ENCODE measurements around the gene NSL1.

NSL1 gene

DNA sequence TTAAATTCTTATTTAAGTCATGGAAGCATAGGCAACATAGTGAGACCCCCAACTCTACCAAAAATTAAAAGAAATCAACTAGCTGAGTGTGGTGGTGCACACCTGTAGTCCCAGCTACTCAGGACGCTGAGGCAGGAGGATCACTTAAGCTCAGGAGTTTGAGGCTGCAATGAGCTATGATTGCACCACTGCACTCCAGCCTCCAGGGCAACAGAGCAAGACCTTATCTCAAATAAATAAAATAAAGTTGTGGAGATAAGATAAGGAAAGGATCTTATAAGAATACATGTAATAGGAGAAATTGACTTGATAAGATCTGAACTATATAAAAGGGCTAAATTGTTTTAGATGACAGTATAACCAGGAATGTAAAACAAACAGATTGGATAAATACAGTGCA, 89.7 kb downstream of the NSL1 start:
- no peak for DNase-seq

DNA sequence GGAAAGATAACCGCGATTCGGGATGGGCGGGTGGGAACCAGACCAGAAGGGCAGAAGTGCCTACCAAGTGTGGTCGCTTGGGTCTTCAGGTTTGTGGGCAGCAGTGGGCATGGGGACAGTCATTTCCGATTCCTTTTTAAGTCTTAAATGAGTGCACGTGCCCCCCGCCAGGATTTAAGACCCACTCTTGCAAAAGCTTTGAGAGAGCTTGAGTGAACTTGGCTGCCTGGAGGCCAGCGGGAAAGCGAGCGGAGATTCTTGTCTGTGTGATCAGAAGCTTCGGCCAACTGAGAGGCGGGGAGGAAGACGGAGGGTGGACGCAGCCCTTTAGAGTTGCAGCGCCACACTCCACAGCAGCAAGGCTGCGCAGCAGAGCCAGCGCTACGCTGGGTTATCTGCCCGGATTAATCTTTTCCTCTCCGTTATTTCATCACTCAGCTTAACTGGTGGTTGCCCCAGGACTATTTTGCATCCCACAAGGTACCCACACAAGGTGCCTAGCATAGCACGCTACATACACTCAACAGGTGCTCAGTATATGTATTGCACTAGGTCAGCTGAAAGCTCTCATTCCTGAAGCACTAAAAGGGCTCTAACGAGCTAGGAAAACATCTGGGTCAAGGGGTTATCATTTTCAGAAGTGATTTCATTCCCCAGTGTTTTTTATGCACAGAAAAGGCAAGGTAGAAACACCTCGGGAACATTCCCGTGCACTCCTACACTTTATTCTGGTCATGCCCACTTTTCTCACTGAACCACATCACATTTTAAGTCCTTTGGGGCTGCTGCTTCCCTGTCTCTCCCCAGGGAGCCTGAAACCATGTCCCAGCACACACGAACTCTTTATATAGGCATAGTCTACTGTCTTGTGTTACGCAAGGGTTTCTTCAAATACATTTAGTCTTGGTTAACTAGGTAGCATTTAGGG, 90.4 kb downstream of the NSL1 start:
- DNase-seq, result no peak

DNA sequence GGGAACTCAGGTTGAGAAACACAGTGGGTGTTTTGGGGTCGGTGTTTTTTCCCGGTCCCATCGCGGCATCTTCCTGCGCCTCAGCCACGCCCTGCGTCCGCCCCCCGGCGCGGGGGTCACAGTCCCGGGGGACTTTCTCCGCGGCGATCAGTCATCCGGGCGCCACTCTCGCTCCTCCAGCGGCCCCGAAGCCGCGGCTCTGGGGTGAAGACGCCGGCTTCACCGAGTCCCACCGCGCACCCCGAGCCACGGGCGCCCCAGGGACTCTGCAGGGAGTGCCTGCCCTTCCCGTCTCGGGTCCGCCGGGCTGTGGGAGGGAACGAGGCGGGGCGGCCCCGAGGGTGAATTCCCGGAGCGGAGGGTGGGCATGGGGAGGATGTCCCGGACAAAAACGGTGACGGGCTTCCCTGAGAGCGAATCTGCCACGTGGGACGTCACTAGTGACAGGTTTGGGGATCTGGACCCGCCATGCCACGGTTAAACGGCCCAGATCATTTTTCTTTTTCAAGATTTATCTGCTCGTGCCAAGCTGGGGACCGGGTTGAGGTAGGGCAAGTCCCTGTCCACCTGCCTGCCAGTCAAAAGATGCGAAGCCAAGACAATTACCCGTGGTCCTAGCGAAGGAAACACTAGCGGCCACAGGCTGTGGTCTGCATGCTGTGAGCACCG, 91.2 kb downstream of the NSL1 start:
- DNase-seq, result no peak

DNA sequence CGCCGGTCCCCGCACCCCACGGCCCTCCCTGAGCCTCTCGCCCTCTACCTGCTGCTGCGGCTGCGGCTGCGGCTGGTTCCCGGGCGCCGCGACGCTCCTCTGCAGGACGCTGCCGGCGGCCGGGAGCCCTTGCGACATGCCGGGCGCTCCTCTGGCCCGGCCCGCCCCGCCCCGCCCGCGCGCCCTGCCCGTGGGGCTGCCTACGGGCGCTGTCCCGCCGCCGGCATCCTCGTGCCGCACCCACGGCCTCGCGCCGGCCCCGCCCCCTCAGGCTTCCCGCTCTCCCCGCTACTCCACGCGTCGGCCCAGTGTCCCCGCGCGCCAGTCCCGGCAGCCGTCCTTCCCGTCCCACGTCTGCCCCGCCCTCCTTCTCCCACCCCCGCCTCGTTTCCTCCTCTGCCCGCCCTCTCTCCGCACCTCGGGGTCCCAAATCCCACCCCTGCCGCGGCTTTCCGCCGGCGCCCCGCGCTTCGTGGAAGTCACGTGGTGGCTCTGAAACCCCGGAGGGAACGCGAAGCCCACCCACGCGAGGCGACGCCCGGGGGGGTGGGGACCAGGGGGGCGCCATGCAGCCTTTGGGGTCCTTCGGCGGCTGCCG, 91.9 kb downstream of the NSL1 start, which contains the start of gene BATF3:
TSS of gene BATF3 (minus strand) at position 216 of the 598 bp plus-strand sequence. CDS start at position 138, 78 bp downstream.
- no peak for DNase-seq

- DNase-seq, result no peak
These were observed 92.4 kb downstream of the NSL1 start for GRCh38 chr1:212699104-212699624.

DNA sequence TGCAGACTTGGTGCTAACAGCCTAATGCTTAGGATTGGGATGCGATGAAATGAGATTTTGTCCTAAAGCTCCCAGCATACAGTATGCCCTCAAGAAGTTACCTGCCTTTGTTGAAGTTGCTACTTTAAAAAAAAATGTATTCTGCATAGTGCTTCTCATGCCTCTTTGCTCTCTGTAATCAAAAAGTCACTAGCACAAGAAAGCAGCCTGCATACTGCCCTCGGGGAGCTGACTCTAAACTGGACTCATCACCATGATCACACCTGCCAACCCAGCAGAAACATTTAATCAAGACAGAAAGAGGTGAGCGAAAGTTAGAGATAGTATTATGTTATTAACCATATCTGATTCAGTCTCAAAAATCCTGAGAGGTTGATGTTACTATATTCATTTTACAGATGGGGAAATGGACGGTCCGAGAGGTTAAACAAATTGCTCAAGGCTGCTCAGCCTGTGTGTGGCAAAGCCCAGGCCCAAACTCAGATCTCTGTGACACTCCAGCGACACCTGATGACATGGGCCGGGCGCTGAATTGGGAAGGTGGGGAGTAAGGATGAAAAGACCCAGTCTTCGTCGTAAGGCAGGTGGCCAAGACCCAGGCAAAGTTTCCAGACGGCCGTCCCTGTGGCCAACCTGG, 93.0 kb downstream of the NSL1 start:
- no peak for DNase-seq

DNA sequence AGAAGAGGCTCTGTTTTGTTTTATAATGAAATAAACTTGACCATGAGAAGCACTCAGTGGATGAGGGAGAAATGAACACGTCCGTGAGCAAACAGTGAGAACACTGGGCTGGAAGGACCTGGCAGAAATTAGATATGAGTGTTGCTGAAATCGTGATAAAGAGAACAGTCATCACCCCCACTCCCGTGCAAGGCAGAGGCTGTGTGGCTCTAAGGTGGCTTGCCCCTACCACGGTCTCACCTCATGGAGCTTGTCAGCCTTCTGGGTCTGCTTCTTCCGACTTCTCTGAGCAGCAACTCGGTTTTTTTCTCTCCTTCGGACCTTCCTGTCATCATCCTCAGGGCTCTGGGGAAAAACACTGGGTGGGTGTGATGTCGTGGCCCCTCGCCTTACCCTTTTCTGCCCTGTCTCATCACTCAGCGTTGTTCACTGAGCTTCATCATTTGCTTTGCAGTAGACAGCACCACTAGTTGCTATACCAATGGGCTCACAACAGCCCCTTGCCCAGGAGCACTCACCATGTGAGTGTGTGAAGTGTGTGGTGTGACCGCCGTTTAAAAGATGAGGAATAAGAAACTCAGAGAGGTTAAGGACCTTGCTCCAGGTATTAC, 94.8 kb downstream of the NSL1 start:
- DNase-seq, result no peak

DNA sequence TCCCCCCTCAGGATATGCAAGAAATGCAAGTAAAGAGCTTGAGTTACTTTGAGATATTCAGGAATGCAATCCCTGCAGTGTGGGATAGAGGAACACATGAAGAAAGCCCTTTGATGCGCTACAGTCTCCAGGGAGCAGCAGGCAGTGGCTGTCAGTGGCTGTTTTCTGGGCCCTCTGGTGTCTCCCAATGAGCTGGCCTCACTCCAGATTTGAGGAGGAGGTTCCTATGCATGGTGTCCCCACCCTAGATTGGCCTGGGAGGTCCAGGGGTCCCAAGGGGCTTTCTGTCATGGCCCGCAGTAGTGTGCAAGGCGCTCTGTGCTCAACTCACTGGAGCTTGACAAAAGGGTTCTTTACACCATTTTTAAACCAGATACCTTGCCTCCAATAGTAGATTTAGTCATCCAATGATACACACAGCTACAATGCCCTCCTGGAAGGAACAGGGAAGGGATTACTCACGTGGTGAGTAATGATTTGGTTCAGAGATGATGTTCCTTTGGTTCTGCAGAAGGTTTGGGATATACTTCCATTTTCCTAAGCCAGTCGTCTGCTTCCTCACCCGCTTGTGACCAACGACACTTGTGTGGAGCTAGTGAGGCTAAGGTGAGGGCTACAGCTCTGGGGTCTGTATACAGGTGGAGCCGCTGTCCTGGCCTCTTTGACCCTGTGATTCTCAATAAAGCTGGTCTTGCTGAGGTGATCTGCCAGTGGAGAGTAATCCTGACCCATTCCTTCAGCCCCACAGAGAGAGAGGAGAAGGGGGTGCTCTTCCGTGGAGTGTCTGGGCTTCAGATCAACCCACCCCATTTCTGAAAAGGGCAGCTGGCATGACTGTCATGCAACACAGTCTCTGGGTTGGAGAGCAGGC, 98.6 kb downstream of the NSL1 start:
- no peak for DNase-seq

GRCh38 chr1:212691561-212692071, 100.0 kb downstream of the NSL1 start:
- no peak for DNase-seq

GRCh38 chr1:212690816-212691403, 100.7 kb downstream of the NSL1 start:
- DNase-seq, result no peak

DNA sequence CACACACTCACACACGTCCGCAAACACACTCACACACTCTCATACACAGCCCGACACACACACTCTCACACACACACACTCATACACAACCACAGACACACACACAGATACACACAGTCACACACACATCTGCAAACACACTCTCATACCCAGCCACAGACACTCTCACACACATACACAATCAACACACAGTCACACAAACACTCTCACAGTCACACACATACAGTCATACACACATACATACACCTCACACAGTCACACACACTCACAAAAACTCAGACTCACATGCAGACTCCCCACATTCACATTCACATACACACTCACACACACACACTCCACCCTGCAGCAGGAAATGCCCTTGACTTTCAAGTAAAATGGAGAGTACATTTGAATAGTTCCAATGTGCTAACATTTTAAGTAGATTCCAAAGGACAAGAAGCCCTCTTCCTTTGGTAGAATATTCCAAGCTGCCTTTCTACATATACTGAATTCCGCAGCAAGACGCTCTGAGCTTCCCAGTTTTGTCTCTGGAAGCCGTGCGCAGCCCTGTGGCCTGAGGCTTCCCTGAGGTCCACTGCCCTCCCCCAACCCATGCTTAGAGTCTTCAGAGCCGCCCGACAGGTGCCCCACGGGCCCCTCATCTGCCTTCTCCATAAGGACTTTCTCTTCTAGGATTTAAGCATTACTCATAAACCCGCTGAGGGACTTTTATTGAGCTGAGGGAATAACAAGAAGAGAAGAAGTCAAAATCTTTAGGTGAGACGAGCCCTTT, 101.6 kb downstream of the NSL1 start:
- no peak for DNase-seq

GRCh38 chr1:212689196-212689725, 102.3 kb downstream of the NSL1 start:
- no peak for DNase-seq

DNA sequence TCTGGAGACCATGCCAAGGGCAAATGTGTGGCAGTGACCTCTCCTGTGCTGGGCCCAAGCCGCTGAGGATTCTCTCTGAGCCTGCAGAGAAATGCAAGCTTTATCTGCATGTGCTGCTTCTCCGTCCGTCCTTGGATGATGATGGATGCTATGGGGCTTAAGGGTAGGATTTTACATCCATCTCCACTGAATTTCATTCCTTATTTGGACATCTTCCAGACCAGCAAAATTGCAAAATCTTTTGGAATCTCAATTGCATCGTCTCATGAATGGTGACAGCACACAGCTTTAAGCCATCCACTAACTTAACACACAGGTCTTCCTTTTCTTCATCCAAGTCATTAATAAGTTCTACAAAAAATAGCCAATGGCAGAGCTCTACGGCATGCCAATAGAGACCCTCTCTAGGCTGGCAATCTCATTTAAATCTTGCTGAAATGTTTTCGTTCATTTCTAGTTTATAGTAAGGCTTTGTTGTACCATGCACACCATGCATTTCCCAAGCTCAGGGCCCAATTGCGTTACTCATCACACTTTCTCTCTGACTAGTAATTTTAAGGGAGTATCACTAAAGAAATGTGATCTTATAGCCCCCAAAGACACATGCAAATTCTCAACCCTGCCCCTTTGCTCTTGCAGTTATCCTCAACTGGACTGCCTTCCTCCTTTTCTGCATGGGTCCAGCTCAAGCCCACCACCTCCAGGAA, 103.1 kb downstream of the NSL1 start:
- no peak for DNase-seq

GRCh38 chr1:212687811-212688210, 103.8 kb downstream of the NSL1 start:
- no peak for DNase-seq

GRCh38 chr1:212686591-212686990, 105.0 kb downstream of the NSL1 start:
- DNase-seq, result no peak

GRCh38 chr1:212686069-212686468, 105.5 kb downstream of the NSL1 start:
- no peak for DNase-seq

DNA sequence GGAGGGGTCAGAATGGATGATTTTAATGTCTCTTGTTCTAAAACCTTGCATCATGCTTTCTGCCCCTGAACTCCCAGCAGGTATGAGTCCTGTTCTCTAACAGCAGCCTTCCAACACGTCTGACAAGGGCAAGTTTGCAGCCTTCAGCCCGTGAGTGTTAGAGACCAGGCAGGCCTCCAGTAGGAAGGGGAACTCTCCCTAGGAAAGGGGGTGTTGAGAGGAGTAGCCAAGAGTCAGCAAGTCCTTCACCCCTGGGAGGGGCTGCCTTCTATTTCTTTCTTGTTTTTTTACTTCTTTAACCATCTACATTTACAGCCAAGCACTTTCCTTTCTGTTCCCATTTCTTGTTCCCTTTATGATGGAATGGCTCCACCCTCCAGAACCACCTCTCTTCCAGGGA, 106.1 kb downstream of the NSL1 start:
- no peak for DNase-seq

DNA sequence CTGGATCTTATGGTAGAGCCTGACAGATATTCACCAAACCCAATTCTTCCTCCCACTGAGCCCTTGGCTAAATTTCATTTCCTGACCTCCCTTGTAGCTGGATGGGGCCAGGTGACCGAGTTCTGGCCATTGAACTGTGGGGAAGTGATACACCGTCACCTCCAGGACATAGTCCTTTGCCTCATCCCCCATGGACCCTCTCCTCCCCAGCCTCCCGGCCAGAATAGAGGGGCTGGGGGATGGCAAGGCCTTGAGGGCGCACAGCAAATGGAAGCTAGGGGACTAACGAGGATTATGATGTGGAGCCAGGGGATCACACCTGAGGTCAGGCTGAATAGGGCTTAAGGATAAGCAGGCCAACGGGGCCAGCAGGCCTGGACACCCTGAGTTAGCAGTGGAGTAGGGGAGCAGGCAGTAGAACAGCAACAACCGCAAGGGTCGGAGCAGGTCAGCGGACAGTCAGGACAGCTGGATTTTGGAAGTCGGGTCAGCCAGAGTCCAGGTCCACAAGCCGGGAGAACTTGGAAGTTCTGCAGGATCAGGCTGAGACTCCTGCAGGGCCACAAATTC, 107.0 kb downstream of the NSL1 start:
- DNase-seq, result no peak

GRCh38 chr1:212684076-212684475, 107.5 kb downstream of the NSL1 start:
- DNase-seq, result no peak

All from NCI-H187 treated with DMSO at 0.1 percent for 48 hours (cell line).